GM10266 (cell line): Measurements from ENCODE around the gene BIN1.

Experiments used
- DNase-seq: peaks from one replicate; pipeline ENCODE4 v3.0.0; 2012; ENCODE audit errors: extremely low spot score
- TF ChIP-seq, protein P1 (sequence below): IDR thresholded peaks from 2 replicates; pipeline ENCODE4 v1.5.1; 2012; ENCODE audit warnings: mild to moderate bottlenecking, low read depth; ENCODE audit not compliant: control insufficient read depth, insufficient read depth; ENCODE audit errors: missing control alignments

BIN1 gene

GRCh38 chr2:127008265-127009015 lies 98.5 kb downstream of the BIN1 start:
- no peak for DNase-seq
- TF ChIP-seq, protein P1, sequence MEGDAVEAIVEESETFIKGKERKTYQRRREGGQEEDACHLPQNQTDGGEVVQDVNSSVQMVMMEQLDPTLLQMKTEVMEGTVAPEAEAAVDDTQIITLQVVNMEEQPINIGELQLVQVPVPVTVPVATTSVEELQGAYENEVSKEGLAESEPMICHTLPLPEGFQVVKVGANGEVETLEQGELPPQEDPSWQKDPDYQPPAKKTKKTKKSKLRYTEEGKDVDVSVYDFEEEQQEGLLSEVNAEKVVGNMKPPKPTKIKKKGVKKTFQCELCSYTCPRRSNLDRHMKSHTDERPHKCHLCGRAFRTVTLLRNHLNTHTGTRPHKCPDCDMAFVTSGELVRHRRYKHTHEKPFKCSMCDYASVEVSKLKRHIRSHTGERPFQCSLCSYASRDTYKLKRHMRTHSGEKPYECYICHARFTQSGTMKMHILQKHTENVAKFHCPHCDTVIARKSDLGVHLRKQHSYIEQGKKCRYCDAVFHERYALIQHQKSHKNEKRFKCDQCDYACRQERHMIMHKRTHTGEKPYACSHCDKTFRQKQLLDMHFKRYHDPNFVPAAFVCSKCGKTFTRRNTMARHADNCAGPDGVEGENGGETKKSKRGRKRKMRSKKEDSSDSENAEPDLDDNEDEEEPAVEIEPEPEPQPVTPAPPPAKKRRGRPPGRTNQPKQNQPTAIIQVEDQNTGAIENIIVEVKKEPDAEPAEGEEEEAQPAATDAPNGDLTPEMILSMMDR = no peak

GRCh38 chr2:127007652-127008051 lies 99.3 kb downstream of the BIN1 start:
- no peak for DNase-seq
- TF ChIP-seq, protein P1 = no peak

- TF ChIP-seq, protein P1 = no peak
- DNase-seq = no peak
Measured at GRCh38 chr2:127006962-127007361, 100.0 kb downstream of the BIN1 start.

DNA sequence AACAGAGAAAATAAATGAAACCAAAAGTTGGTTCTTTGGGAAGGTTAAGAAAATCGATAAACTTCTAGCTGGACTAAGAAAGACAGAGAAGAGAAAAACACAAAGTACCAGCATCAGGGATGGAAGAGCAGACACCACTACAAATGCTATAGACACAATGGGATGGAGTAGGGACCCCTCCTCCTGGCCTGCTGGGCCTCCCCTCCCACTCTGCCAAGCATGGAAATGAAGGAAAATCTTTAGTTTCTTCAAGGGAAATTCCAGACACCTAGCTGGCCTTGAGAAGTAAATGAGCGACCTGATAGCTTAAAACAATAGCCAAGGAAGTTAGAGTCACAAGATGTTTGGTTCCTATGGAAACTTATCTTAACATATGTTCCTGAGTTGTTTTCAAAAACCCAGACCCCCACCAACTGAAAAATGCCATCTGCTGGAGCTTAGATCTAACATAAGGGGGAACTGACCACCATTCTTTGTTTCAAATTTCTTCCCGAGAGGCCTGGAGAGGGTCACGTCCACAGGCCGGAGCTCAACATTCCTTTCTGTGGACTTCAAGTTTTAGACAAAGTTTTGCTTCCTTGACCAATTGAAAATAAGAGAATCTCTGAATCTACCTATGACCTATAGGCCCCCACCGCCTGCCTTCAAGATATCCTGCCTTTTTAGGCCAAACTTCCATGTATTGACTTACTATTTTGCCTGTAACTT lies 101.9 kb downstream of the BIN1 start:
- no peak for DNase-seq
- TF ChIP-seq, protein P1 = no peak

GRCh38 chr2:127003070-127003800 lies 103.7 kb downstream of the BIN1 start:
- TF ChIP-seq, protein P1 = no peak
- no peak for DNase-seq

GRCh38 chr2:127001751-127002150 lies 105.2 kb downstream of the BIN1 start:
- no peak for DNase-seq
- TF ChIP-seq, protein P1 = no peak
